Stimulated activated naive CD8-positive, alpha-beta T cell treated with anti-CD3 and anti-CD28 coated beads, Interleukin-15, amount 100 ng/mL, for 72 hours (primary cell): ENCODE measurements around the gene L3MBTL3.

ENCODE experiments used
- ATAC-seq: fragments of 150-1000 bp; cut with Tn5 transposase; 2 replicates; pipeline ENCODE4 v1.10.0; 2021; ENCODE audit warnings: mild to moderate bottlenecking, moderate library complexity
- DNase-seq, 2 donors: peaks; one replicate each; pipeline ENCODE4 v3.0.0; 2021 to 2022
- H3K27ac Mint-ChIP-seq, 2 donors: one replicate each; pipeline ENCODE4 v1.8.0; 2022; ENCODE audit warnings: mild to moderate bottlenecking in 2 of 2, mixed read lengths in 2 of 2, moderate library complexity in 2 of 2
- H3K27me3 Mint-ChIP-seq: one replicate; pipeline ENCODE4 v1.8.0; 2022; ENCODE audit warnings: mixed read lengths
- H3K4me1 Mint-ChIP-seq: one replicate; pipeline ENCODE4 v1.8.0; 2022; ENCODE audit warnings: mild to moderate bottlenecking, mixed read lengths
- H3K4me3 Mint-ChIP-seq, 2 donors: one replicate each; pipeline ENCODE4 v1.8.0; 2022; ENCODE audit warnings: mild to moderate bottlenecking in 2 of 2, mixed read lengths in 2 of 2, moderate library complexity in 1 of 2
- H3K9me3 Mint-ChIP-seq, 2 donors: one replicate each; pipeline ENCODE4 v1.8.0; 2022; ENCODE audit warnings: mixed read lengths in 2 of 2

The L3MBTL3 gene

DNA sequence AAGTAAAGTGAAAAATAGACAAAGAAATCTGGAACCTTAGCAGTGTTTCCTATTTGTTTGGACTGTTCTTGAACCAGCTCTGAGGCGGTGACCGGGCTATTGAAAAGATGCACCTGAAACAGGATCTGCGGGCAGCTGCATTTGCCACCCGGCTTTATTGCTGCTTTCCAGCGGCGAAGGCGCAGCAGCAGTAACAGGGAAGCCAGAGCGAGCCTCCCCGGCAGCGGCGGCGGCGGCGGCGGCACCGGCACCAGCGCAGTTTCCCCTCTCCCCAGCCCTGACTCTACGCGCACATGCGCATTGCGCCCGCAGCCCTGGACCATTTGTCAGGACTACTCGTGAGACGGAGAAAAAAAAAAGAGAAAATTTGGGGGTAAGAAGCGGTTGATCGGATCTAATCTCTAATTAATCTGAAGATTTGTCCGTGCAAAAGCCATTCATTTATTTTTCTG is at the start of gene L3MBTL3:
Gene L3MBTL3, plus strand, starts transcription at position 290 of the 452 bp plus-strand sequence. CDS start 24,119 bp downstream, outside the sequence.
- ATAC-seq: peak; percentile 79
- H3K4me3 Mint-ChIP-seq: peak within 1 kb of the TSS; percentile 96 to 100
- peak within 1 kb of the TSS; percentile 95 to 98 for H3K27ac Mint-ChIP-seq
- H3K27me3 Mint-ChIP-seq: no peaks in the 10 kb centered on the region
- DNase-seq: peak; percentile 81 to 84
- no peaks in the 10 kb centered on the region for H3K9me3 Mint-ChIP-seq
- H3K4me1 Mint-ChIP-seq: peaks cover 21% of the 10 kb centered on the region

DNA sequence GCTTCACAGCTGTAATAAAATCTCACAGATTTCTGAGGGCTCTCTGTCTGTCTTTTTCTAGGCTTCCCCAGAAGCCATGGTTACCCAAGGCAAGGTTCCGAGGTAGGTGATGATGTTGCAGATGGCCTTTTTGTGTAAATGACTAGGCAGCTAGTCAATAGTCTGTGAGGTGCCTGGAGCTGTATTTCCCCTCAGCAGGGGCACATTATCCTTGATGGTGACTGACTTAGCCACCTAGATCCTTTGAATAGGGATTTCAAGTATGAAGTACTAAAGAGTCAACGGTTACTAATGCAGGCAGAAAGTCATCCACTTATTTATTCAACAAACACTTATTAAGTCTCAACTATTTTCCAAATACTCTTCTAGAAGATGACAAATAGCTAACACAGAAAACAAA is 49.3 kb upstream of the L3MBTL3 start:
- Mint-ChIP-seq H3K4me1 (no peaks in the 10 kb centered on the region), H3K4me3 (no peak overlapping the region), H3K27me3 (peaks cover 20% of the 10 kb centered on the region), H3K9me3 (peaks cover 0 to under 1% of the 10 kb centered on the region in 2 donors), H3K27ac (no peak overlapping the region)
- DNase-seq: no peak
- no peak for ATAC-seq

DNA sequence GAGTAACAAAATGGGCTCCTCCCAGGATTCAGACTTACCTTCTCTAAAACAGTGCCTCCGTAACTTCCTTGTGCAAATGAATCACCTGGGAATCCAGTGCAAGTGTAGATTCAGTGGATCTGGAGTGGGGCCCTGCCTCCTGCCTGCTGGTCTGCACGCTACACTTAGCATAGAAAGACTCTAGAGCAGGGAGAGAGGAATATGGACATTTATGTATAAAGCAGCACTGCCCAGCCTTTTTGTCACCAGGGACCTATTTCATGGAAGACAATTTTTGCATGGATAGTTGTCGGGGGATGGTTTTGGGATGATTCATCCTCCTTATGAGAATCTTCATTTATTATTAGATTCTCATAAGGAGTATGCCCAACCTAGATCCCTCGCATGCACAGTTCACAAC is 42.3 kb upstream of the L3MBTL3 start:
- peaks cover 2% of the 10 kb centered on the region for H3K27me3 Mint-ChIP-seq
- peaks cover 7 to 23% of the 10 kb centered on the region in 2 donors for H3K9me3 Mint-ChIP-seq
- no peak for DNase-seq
- no peaks in the 10 kb centered on the region for H3K4me1 Mint-ChIP-seq
- H3K4me3 Mint-ChIP-seq: no peak overlapping the region
- no peak overlapping the region for H3K27ac Mint-ChIP-seq
- ATAC-seq: no peak

- Mint-ChIP-seq H3K9me3 (peaks cover 7 to 23% of the 10 kb centered on the region in 2 donors), H3K4me1 (no peaks in the 10 kb centered on the region), H3K27me3 (no peaks in the 10 kb centered on the region), H3K27ac (no peak overlapping the region), H3K4me3 (no peak overlapping the region)
- no peak for ATAC-seq
- no peak for DNase-seq
These were observed 40.0 kb upstream of the L3MBTL3 start for GRCh38 chr6:129978148-129978916.

GRCh38 chr6:129980821-129981220 is 37.6 kb upstream of the L3MBTL3 start:
- DNase-seq: no peak
- H3K9me3 Mint-ChIP-seq: peaks cover 6 to 22% of the 10 kb centered on the region in 2 donors
- H3K27ac Mint-ChIP-seq: no peak overlapping the region
- no peaks in the 10 kb centered on the region for H3K4me1 Mint-ChIP-seq
- H3K4me3 Mint-ChIP-seq: no peak overlapping the region
- no peak for ATAC-seq
- no peaks in the 10 kb centered on the region for H3K27me3 Mint-ChIP-seq

DNA sequence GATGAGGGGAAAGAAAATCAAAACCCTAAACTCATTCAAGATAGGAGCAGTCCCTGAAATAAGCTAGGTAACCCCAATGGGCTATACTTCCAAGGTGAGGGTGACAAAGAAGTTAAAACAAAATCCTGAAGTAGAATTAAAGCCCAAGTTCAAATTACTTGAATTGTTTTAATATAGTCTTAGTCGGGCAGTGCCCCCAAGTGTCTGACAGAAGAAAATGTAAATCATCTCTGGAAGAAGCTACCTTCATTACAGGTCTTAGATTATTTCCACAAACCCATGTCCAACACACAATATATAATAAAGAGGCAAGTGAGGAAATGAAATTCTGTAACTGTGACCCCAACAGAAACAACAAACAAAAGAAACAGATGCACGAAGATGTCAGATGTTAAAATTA is 36.8 kb upstream of the L3MBTL3 start:
- ATAC-seq: no peak
- Mint-ChIP-seq H3K9me3 (peaks cover 0 to 18% of the 10 kb centered on the region in 2 donors), H3K27me3 (no peaks in the 10 kb centered on the region), H3K4me3 (no peak overlapping the region), H3K4me1 (no peaks in the 10 kb centered on the region), H3K27ac (no peak overlapping the region)
- no peak for DNase-seq

- H3K4me1 Mint-ChIP-seq: peaks cover 10% of the 10 kb centered on the region
- no peaks in the 10 kb centered on the region for H3K27me3 Mint-ChIP-seq
- no peak overlapping the region for H3K4me3 Mint-ChIP-seq
- ATAC-seq: peak; percentile 66
- H3K9me3 Mint-ChIP-seq: no peaks in the 10 kb centered on the region
- no peak for DNase-seq
- peak overlapping the region in 1 of 2 donors; percentile 13 for H3K27ac Mint-ChIP-seq
These were observed 29.0 kb upstream of the L3MBTL3 start for GRCh38 chr6:129989396-129989795.

GRCh38 chr6:129992881-129993280 is 25.5 kb upstream of the L3MBTL3 start:
- Mint-ChIP-seq H3K27me3 (no peaks in the 10 kb centered on the region), H3K4me1 (peaks cover 10% of the 10 kb centered on the region), H3K27ac (no peak overlapping the region), H3K9me3 (no peaks in the 10 kb centered on the region), H3K4me3 (no peak overlapping the region)
- ATAC-seq (no peak), DNase-seq (no peak)

GRCh38 chr6:129994410-129994809 is 24.0 kb upstream of the L3MBTL3 start:
- Mint-ChIP-seq H3K4me3 (no peak overlapping the region), H3K27me3 (no peaks in the 10 kb centered on the region), H3K4me1 (peaks cover 4% of the 10 kb centered on the region), H3K9me3 (no peaks in the 10 kb centered on the region), H3K27ac (no peak overlapping the region)
- DNase-seq (no peak), ATAC-seq (no peak)

DNA sequence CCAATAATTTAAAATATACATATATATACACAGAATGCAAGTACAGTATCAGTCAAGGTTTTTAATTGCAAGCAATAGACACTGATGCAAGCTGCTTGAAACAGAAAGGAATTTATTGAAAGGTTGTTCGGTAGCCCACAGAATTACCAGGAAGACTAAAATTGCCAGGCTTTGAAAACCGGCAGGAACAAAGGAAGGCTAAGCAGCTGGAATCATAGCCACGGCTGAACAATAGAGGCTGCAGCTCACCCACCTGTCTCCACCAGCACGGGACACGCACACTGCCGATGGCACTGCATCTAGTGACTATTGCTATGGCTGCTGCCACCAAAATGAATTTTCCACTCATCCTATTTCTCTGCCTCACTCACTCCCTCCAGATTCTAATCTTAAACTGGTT is 22.0 kb upstream of the L3MBTL3 start:
- Mint-ChIP-seq H3K27me3 (no peaks in the 10 kb centered on the region), H3K4me3 (no peak overlapping the region), H3K9me3 (no peaks in the 10 kb centered on the region), H3K4me1 (no peaks in the 10 kb centered on the region), H3K27ac (no peak overlapping the region)
- no peak for DNase-seq
- no peak for ATAC-seq

DNA sequence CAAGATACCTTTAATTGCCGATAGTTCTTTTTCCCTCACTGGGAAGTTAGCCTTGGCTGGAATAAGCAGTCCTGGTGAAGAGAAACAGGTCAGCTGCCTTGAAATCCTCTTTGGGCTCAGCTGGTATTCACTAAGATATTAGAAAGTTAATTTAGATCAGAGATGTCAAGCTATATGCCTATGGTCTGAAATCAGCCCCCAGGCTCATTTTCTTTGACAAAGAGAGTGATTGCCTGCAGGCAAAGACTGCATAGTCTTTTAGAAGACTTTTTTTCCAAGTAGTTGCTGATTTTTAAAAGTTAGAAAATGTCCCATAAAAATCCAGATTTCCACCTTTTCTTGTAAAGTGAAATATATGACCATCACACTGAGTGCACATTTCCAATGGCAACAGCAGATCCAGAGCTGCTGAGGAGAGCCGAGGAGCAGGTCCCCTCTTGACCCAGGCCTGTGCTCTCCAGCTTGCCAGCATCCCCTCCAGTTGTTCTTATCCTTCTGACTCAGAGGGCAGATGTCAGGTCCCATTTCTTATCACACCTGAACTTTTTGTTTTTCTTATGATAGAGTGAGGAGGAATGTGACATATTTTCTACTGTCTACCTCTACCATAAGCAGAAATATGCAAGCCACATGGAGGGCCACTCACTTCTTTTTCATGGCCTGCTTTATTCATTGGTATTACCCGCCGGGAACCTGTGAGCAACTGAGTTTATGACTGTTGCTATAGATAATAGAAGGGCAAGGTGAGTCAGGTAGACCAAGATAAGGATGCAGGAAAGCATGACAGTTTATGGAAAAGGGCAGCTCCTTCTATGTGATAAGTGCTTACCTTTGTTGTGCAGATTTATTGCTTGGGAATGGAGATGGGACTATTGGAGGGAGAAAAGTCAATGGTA is 17.6 kb upstream of the L3MBTL3 start:
- Mint-ChIP-seq H3K9me3 (no peaks in the 10 kb centered on the region), H3K27me3 (no peaks in the 10 kb centered on the region), H3K4me3 (no peak overlapping the region), H3K4me1 (no peaks in the 10 kb centered on the region), H3K27ac (no peak overlapping the region)
- DNase-seq (no peak), ATAC-seq (no peak)

DNA sequence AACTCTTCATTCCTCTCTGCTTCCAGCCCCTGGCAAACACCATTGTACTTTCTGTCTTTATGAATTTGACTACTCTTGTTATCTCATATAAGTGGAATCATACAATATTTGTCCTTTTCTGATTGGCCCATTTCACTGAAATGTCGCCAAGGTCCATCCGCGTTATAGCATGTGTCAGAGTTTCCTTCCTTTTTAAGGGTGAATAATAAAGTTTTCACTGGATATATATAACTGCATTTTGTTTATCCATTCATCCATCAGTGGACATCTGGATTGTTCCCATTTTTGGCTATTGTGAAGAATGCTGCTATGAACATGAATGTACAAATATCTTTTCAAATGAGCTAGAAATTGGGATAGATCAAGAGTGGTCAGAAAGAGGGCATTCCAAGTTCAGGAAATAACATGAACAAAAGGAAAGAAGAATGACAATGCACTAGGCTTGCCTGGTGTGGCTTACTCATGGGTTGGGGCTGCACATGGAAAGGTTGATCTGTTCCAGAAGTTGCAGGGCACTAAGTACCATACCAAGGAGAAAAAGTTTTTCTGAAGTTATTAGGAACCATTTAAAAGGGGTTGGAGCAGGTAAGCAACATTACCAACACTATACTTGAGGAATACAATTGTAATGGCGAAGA is 10.0 kb upstream of the L3MBTL3 start:
- Mint-ChIP-seq H3K4me3 (no peak overlapping the region), H3K9me3 (no peaks in the 10 kb centered on the region), H3K27me3 (no peaks in the 10 kb centered on the region), H3K4me1 (no peaks in the 10 kb centered on the region), H3K27ac (no peak overlapping the region)
- no peak for ATAC-seq
- no peak for DNase-seq

- H3K27me3 Mint-ChIP-seq: no peaks in the 10 kb centered on the region
These were observed 9.2 kb upstream of the L3MBTL3 start for GRCh38 chr6:130009146-130009545.

GRCh38 chr6:130010387-130010786 is 8.0 kb upstream of the L3MBTL3 start:
- Mint-ChIP-seq H3K4me3 (no peak overlapping the region), H3K27ac (no peak overlapping the region), H3K27me3 (no peaks in the 10 kb centered on the region), H3K4me1 (no peaks in the 10 kb centered on the region), H3K9me3 (no peaks in the 10 kb centered on the region)
- no peak for DNase-seq
- ATAC-seq: no peak

More at GRCh38 chr6:130009146-130009545, 9.2 kb upstream of the L3MBTL3 start:
- Mint-ChIP-seq H3K9me3 (no peaks in the 10 kb centered on the region), H3K4me1 (no peaks in the 10 kb centered on the region), H3K27ac (no peak overlapping the region), H3K4me3 (no peak overlapping the region)
- DNase-seq (no peak), ATAC-seq (no peak)

- H3K4me3 Mint-ChIP-seq: no peak overlapping the region
- DNase-seq (no peak), ATAC-seq (no peak)
- no peaks in the 10 kb centered on the region for H3K9me3 Mint-ChIP-seq
- no peak overlapping the region for H3K27ac Mint-ChIP-seq
- H3K27me3 Mint-ChIP-seq: no peaks in the 10 kb centered on the region
- no peaks in the 10 kb centered on the region for H3K4me1 Mint-ChIP-seq
These were observed 5.7 kb upstream of the L3MBTL3 start for GRCh38 chr6:130012728-130013127.
